Smooth muscle cell (in vitro differentiated cells): Measurements from ENCODE around the gene FGFBP1. TPM values are rescaled to one million over a fixed set of nuclear protein-coding genes. Genes with fewer than 3 reads are reported as not detected.
A peak's percentile ranks its signal among the peaks of the same experiment; 100 is the strongest.

Experiments used
- DNase-seq: peaks from one replicate; lab custom pipeline; 2025; ENCODE audit not compliant: unreplicated experiment; lab: John Stamatoyannopoulos, UW
- H2AFZ ChIP-seq: fragments of 200-600 bp; sonication (generic); 2 replicates; pipeline ENCODE4 v1.6.0; 2016; ENCODE audit warnings: antibody characterized with exemption, low read depth, mild to moderate bottlenecking
- H3F3A ChIP-seq: fragments of 200-600 bp; sonication (generic); 2 replicates; pipeline ENCODE4 v1.6.0; 2017; ENCODE audit warnings: antibody characterized with exemption, low read depth
- H3K27ac ChIP-seq: fragments of 200-600 bp; sonication (generic); 2 replicates; pipeline ENCODE4 v1.5.1; 2016; ENCODE audit warnings: low read depth, mild to moderate bottlenecking
- H3K27me3 ChIP-seq: fragments of 200-600 bp; sonication (generic); 2 replicates; pipeline ENCODE4 v1.6.1; 2016; ENCODE audit warnings: low read depth, mild to moderate bottlenecking
- H3K36me3 ChIP-seq: fragments of 200-600 bp; sonication (generic); 2 replicates; pipeline ENCODE4 v1.5.1; 2016; ENCODE audit warnings: low read depth
- H3K4me1 ChIP-seq: fragments of 200-600 bp; sonication (generic); 2 replicates; pipeline ENCODE4 v1.5.1; 2016; ENCODE audit warnings: low read depth
- H3K4me2 ChIP-seq: fragments of 200-600 bp; sonication (generic); 2 replicates; pipeline ENCODE4 v1.6.0; 2016; ENCODE audit warnings: mild to moderate bottlenecking
- H3K4me3 ChIP-seq: fragments of 200-600 bp; sonication (generic); 2 replicates; pipeline ENCODE4 v1.5.1; 2016; ENCODE audit warnings: mild to moderate bottlenecking
- H3K79me2 ChIP-seq: fragments of 200-600 bp; sonication (generic); 2 replicates; pipeline ENCODE4 v1.6.0; 2016; ENCODE audit warnings: low read depth, mild to moderate bottlenecking
- H3K9ac ChIP-seq: fragments of 200-600 bp; sonication (generic); 2 replicates; pipeline ENCODE4 v1.6.0; 2016; ENCODE audit warnings: low read depth
- H3K9me3 ChIP-seq: fragments of 200-600 bp; sonication (generic); replicated peaks from 2 replicates; pipeline ENCODE4 v1.5.1; 2016; ENCODE audit warnings: low read depth
- H4K20me1 ChIP-seq: fragments of 200-600 bp; sonication (generic); 2 replicates; pipeline ENCODE4 v1.6.0; 2016; ENCODE audit warnings: low read depth
- WGBS: methylation state at CpG from one replicate; pipeline ENCODE4 v1.1.7; 2016; ENCODE audit warnings: low lambda C conversion rate; 5-methylcytosine and 5-hydroxymethylcytosine counted together
- polyA plus RNA-seq: library from polyadenylated mRNA; unstranded; fragments of >200 nt; fragmentation: Nextera tagmentation; extraction: Ambion mirVana; gene quantifications from 2 replicates; pipeline ENCODE4 v1.2.1, GENCODE V29; 2016
- total RNA-seq: library from RNA; depleted of rRNA; stranded (reverse); fragments of >200 nt; gene quantifications from 2 replicates; pipeline ENCODE4 v1.2.3, GENCODE V29; 2014
- TF ChIP-seq, protein P1 (sequence below): fragments of 200-600 bp; sonication (generic); IDR thresholded peaks from 2 replicates; pipeline ENCODE4 v1.5.1; 2017; ENCODE audit warnings: borderline replicate concordance, mild to moderate bottlenecking, antibody characterized with exemption; ENCODE audit not compliant: insufficient read depth, poor library complexity, severe bottlenecking

FGFBP1 gene
- total and polyA plus RNA-seq, 2 experiments from 2014 or later = not detected

DNA sequence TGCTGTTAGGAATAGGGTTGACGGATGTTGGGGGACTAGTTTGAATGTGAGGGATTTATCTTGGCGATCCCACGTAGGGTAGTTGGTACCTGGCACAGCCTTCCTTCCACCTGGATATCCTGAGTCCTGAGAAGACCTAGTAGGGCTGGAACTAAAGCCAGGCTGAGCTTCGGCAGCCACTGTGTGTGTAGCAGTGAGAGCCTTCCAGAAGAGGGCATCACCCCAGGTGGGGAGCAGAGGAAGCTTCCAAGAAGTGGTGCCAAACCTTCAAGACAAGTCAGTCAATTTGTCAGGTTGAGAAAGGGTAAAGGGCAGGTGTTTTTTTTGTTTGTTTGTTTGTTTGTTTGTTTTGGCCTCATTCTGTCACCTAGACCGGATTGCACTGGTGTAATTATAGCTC, 25.6 kb upstream of the FGFBP1 start:
- no peaks in the 10 kb centered on the region for H3K27me3 ChIP-seq
- no peak for DNase-seq
- 86% methylated on average over 5 of the region's 5 CpGs for WGBS
- no peaks in the 10 kb centered on the region for H3K4me1 ChIP-seq
- no peak overlapping the region for H2AFZ ChIP-seq
- H4K20me1 ChIP-seq = no peaks in the 10 kb centered on the region
- H3K9me3 ChIP-seq = no peaks in the 10 kb centered on the region
- H3K4me3 ChIP-seq = no peak overlapping the region
- no peaks in the 10 kb centered on the region for H3K36me3 ChIP-seq
- no peak overlapping the region for H3K4me2 ChIP-seq
- H3K27ac ChIP-seq = no peak overlapping the region
- H3K79me2 ChIP-seq = no peaks in the 10 kb centered on the region
- H3K9ac ChIP-seq = no peak overlapping the region
- H3F3A ChIP-seq = no peaks in the 10 kb centered on the region
- TF ChIP-seq, protein P1, sequence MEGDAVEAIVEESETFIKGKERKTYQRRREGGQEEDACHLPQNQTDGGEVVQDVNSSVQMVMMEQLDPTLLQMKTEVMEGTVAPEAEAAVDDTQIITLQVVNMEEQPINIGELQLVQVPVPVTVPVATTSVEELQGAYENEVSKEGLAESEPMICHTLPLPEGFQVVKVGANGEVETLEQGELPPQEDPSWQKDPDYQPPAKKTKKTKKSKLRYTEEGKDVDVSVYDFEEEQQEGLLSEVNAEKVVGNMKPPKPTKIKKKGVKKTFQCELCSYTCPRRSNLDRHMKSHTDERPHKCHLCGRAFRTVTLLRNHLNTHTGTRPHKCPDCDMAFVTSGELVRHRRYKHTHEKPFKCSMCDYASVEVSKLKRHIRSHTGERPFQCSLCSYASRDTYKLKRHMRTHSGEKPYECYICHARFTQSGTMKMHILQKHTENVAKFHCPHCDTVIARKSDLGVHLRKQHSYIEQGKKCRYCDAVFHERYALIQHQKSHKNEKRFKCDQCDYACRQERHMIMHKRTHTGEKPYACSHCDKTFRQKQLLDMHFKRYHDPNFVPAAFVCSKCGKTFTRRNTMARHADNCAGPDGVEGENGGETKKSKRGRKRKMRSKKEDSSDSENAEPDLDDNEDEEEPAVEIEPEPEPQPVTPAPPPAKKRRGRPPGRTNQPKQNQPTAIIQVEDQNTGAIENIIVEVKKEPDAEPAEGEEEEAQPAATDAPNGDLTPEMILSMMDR = no peak

DNA sequence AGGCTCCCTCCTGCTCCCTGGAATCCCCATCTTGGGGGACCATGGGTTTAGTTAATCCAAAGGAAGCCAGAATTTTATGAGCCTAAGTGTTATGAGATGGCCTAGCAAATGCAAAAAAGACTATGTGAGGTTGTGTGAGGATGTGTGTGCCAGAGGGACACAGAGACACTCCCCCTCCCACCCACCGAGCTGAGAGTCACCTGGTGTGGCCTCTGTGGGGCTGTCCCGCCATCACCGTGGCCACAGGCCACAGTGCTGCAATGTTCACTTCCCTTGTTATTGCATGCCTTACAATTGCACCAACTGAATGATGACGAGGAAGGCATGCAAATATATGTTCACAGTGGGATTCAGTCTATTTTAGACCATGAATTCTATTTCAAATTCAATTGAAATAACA, 25.0 kb upstream of the FGFBP1 start:
- Histone ChIP-seq H3K4me3 (no peak overlapping the region), H4K20me1 (no peaks in the 10 kb centered on the region), H3F3A (no peaks in the 10 kb centered on the region), H3K4me1 (no peaks in the 10 kb centered on the region), H3K79me2 (no peaks in the 10 kb centered on the region), H3K36me3 (no peaks in the 10 kb centered on the region), H2AFZ (no peak overlapping the region), H3K27ac (no peak overlapping the region), H3K4me2 (no peak overlapping the region), H3K27me3 (no peaks in the 10 kb centered on the region), H3K9ac (no peak overlapping the region), H3K9me3 (no peaks in the 10 kb centered on the region)
- 79% methylated on average over 4 of the region's 4 CpGs for WGBS
- TF ChIP-seq, protein P1 = no peak
- DNase-seq = no peak

DNA sequence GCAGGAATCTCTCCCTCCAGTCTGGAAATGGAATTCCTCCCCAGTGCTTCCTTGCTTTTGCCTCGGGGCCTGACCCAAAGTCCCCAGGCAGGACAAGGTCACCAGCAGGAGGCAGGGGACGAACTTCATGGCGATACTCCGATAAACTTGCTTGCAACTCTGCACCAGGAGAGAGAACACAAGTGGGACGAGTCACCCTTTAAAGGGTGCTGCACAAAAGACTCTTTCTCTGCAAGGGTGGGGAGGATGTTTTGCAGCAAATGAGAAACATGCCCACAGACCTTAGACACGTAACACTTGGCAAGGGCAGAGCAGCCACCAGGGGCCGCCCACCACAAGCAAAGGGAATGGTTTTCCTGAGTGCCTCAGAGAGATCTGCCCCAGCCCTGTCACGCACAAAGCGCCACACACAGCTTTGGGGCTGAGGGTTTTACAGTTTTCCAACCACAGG, 24.5 kb upstream of the FGFBP1 start, which contains the start of gene FGFBP2:
TSS of gene FGFBP2 (minus strand) at position 175 of the 451 bp plus-strand sequence. CDS start at position 129, 46 bp downstream.
- no peaks in the 10 kb centered on the region for H3K9me3 ChIP-seq
- H3K4me1 ChIP-seq = no peaks in the 10 kb centered on the region
- TF ChIP-seq, protein P1 = peak; percentile 57
- H3K4me3 ChIP-seq = no peak within 1 kb of the TSS
- H2AFZ ChIP-seq = no peak within 1 kb of the TSS
- H3K79me2 ChIP-seq = no peaks in the 10 kb centered on the region
- no peak within 1 kb of the TSS for H3K9ac ChIP-seq
- no peaks in the 10 kb centered on the region for H3F3A ChIP-seq
- no peaks in the 10 kb centered on the region for H3K27me3 ChIP-seq
- H3K36me3 ChIP-seq = no peaks in the 10 kb centered on the region
- H3K4me2 ChIP-seq = no peak within 1 kb of the TSS
- 46% methylated on average over 9 of the region's 9 CpGs for WGBS
- H3K27ac ChIP-seq = no peak within 1 kb of the TSS
- no peaks in the 10 kb centered on the region for H4K20me1 ChIP-seq
- DNase-seq = peak; percentile 17

DNA sequence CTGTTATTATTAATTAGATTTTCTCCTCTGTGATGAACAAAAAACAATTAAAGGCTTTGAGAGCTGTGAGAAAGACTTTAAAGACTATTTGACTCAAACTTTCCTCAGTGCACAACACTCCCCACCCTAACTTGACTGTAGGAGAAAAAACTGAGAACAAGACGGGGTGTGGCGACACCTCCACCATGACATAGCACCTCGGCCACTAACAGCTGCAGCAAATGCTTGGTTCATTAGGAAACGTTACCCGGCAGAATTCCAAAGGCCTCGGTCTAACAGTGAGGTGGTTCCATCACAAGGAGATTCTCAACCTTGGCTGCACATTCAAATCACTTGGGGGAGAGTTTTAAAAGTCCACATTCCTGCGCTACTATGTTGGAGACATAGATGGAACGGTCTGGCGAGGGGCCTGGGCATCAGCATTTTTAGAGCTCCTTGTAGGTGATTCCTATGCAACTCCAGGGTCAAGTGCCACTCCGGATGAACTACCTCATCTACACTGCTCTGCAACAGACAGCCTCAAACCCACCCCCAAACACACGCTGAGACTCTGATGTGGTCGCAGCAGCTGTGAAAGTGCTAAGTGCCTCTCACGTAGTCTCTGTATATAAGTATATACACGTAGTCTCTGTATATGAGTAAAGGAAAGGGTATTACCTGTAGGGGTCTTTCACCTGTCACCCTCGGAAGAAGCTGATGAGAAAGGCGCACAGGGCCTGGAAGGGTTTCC, 23.4 kb upstream of the FGFBP1 start:
- Histone ChIP-seq H3K27ac (no peak overlapping the region), H3K9ac (no peak overlapping the region), H4K20me1 (no peaks in the 10 kb centered on the region), H3K9me3 (no peaks in the 10 kb centered on the region), H3K4me1 (no peaks in the 10 kb centered on the region), H3K36me3 (no peaks in the 10 kb centered on the region), H3K4me3 (no peak overlapping the region), H2AFZ (no peak overlapping the region), H3K4me2 (no peak overlapping the region), H3K79me2 (no peaks in the 10 kb centered on the region), H3F3A (no peaks in the 10 kb centered on the region), H3K27me3 (no peaks in the 10 kb centered on the region)
- TF ChIP-seq, protein P1 = no peak
- WGBS = 93% methylated on average over 16 of the region's 16 CpGs
- no peak for DNase-seq
